ENCODE measurements around the gene EIF5A. TPM values are rescaled to one million over a fixed set of nuclear protein-coding genes. Genes with fewer than 3 reads are reported as not detected.

Gene EIF5A
- 1,299 TPM for polyA plus RNA-seq (2013, experiment 1 of 2)
- 1,284 TPM for polyA plus RNA-seq (2013, experiment 2 of 2)

GRCh38 chr17:7306911-7307685, at the start of gene EIF5A:
TSS of gene EIF5A (plus strand) at chr17:7307628. CDS start at chr17:7309636, 2,008 bp downstream.
- Histone ChIP-seq H2BK15ac (replicated peaks; ENCODE audit: low read depth) (no peak within 1 kb of the TSS), H3K23ac (ENCODE audit: low read length) (peak within 1 kb of the TSS; percentile 92), H3K18ac (ENCODE audit: low read length) (peak within 1 kb of the TSS; percentile 98), H3K27ac (ENCODE audit: low read depth, low read length) (peak within 1 kb of the TSS; percentile 97), H3K79me2 (ENCODE audit: control insufficient read depth, insufficient read depth, low read length) (peaks cover 39% of the 10 kb centered on the region), H4K8ac (ENCODE audit: low read depth, low read length) (no peak within 1 kb of the TSS), H3K79me1 (ENCODE audit: low read length) (peaks cover 15% of the 10 kb centered on the region), H3K4ac (ENCODE audit: low read depth, low read length) (peak within 1 kb of the TSS; percentile 100), H4K5ac (ENCODE audit: low read length) (no peak within 1 kb of the TSS), H2AK5ac (ENCODE audit: low read length) (peak within 1 kb of the TSS; percentile 92), H3K4me3 (ENCODE audit: low read length) (peak within 1 kb of the TSS; percentile 91), H3K4me1 (ENCODE audit: control insufficient read depth, low read depth, low read length) (peaks cover 6% of the 10 kb centered on the region), H3K36me3 (ENCODE audit: control insufficient read depth, insufficient read depth, low read length) (peaks cover 16% of the 10 kb centered on the region), H3K9ac (ENCODE audit: low read length) (peak within 1 kb of the TSS; percentile 98), H3K27me3 (ENCODE audit: insufficient read depth, low read length, poor library complexity) (no peaks in the 10 kb centered on the region), H3K56ac (ENCODE audit: low read length) (peak within 1 kb of the TSS; percentile 97), H2BK120ac (ENCODE audit: low read depth, low read length) (peak within 1 kb of the TSS; percentile 83), H3K4me2 (ENCODE audit: low read length) (peak within 1 kb of the TSS; percentile 90), H2BK5ac (ENCODE audit: low read length) (peak within 1 kb of the TSS; percentile 51)
- DNase-seq, result peak; percentile 100
- no CpG with 5 or more reads among the region's 64 CpGs for WGBS (ENCODE audit: extremely low coverage, insufficient coverage, low lambda C conversion rate)

- H3K23ac ChIP-seq (ENCODE audit: low read length), result no peak overlapping the region
- H3K27me3 ChIP-seq (ENCODE audit: insufficient read depth, low read length, poor library complexity), result no peaks in the 10 kb centered on the region
- H4K5ac ChIP-seq (ENCODE audit: low read length), result no peak overlapping the region
- H3K79me1 ChIP-seq (ENCODE audit: low read length), result peaks cover 11% of the 10 kb centered on the region
- no peak overlapping the region for H2BK5ac ChIP-seq (ENCODE audit: low read length)
- H4K8ac ChIP-seq (ENCODE audit: low read depth, low read length), result no peak overlapping the region
- no peak overlapping the region for H3K56ac ChIP-seq (ENCODE audit: low read length)
- H3K27ac ChIP-seq (ENCODE audit: low read depth, low read length), result no peak overlapping the region
- no peak overlapping the region for H2AK5ac ChIP-seq (ENCODE audit: low read length)
- peaks cover 4% of the 10 kb centered on the region for H3K36me3 ChIP-seq (ENCODE audit: control insufficient read depth, insufficient read depth, low read length)
- H3K9ac ChIP-seq (ENCODE audit: low read length), result no peak overlapping the region
- H2BK15ac ChIP-seq (replicated peaks; ENCODE audit: low read depth), result no peak overlapping the region
- H3K18ac ChIP-seq (ENCODE audit: low read length), result no peak overlapping the region
- no peak for DNase-seq
- no peak overlapping the region for H2BK120ac ChIP-seq (ENCODE audit: low read depth, low read length)
- H3K79me2 ChIP-seq (ENCODE audit: control insufficient read depth, insufficient read depth, low read length), result peaks cover 25% of the 10 kb centered on the region
- H3K4ac ChIP-seq (ENCODE audit: low read depth, low read length), result no peak overlapping the region
- no peak overlapping the region for H3K4me3 ChIP-seq (ENCODE audit: low read length)
- no peak overlapping the region for H3K4me2 ChIP-seq (ENCODE audit: low read length)
- peaks cover 5% of the 10 kb centered on the region for H3K4me1 ChIP-seq (ENCODE audit: control insufficient read depth, low read depth, low read length)
- no CpG with 5 or more reads among the region's 7 CpGs for WGBS (ENCODE audit: extremely low coverage, insufficient coverage, low lambda C conversion rate)
Observed at GRCh38 chr17:7258731-7259554, 48.5 kb upstream of the EIF5A start.

GRCh38 chr17:7259555-7259889, 47.9 kb upstream of the EIF5A start:
- Histone ChIP-seq H2BK5ac (ENCODE audit: low read length) (no peak overlapping the region), H3K79me2 (ENCODE audit: control insufficient read depth, insufficient read depth, low read length) (peaks cover 25% of the 10 kb centered on the region), H3K27me3 (ENCODE audit: insufficient read depth, low read length, poor library complexity) (no peaks in the 10 kb centered on the region), H3K4me2 (ENCODE audit: low read length) (no peak overlapping the region), H2AK5ac (ENCODE audit: low read length) (no peak overlapping the region), H3K23ac (ENCODE audit: low read length) (no peak overlapping the region), H3K4me1 (ENCODE audit: control insufficient read depth, low read depth, low read length) (peaks cover 5% of the 10 kb centered on the region), H2BK15ac (replicated peaks; ENCODE audit: low read depth) (no peak overlapping the region), H3K79me1 (ENCODE audit: low read length) (peaks cover 11% of the 10 kb centered on the region), H3K9ac (ENCODE audit: low read length) (no peak overlapping the region), H3K36me3 (ENCODE audit: control insufficient read depth, insufficient read depth, low read length) (peaks cover 4% of the 10 kb centered on the region), H3K4ac (ENCODE audit: low read depth, low read length) (no peak overlapping the region), H3K56ac (ENCODE audit: low read length) (no peak overlapping the region), H3K27ac (ENCODE audit: low read depth, low read length) (no peak overlapping the region), H2BK120ac (ENCODE audit: low read depth, low read length) (no peak overlapping the region), H4K8ac (ENCODE audit: low read depth, low read length) (no peak overlapping the region), H3K4me3 (ENCODE audit: low read length) (no peak overlapping the region), H4K5ac (ENCODE audit: low read length) (no peak overlapping the region), H3K18ac (ENCODE audit: low read length) (no peak overlapping the region)
- no peak for DNase-seq
- WGBS (ENCODE audit: extremely low coverage, insufficient coverage, low lambda C conversion rate), result no CpG with 5 or more reads among the region's 6 CpGs

- no peak overlapping the region for H3K27ac ChIP-seq (ENCODE audit: low read depth, low read length)
- H3K36me3 ChIP-seq (ENCODE audit: control insufficient read depth, insufficient read depth, low read length), result peaks cover 2% of the 10 kb centered on the region
- H3K4me3 ChIP-seq (ENCODE audit: low read length), result no peak overlapping the region
- H3K23ac ChIP-seq (ENCODE audit: low read length), result peak overlapping the region; percentile 68
- H2BK120ac ChIP-seq (ENCODE audit: low read depth, low read length), result no peak overlapping the region
- H4K5ac ChIP-seq (ENCODE audit: low read length), result no peak overlapping the region
- peak overlapping the region; percentile 33 for H3K4me2 ChIP-seq (ENCODE audit: low read length)
- no peaks in the 10 kb centered on the region for H3K27me3 ChIP-seq (ENCODE audit: insufficient read depth, low read length, poor library complexity)
- no peak overlapping the region for H2BK5ac ChIP-seq (ENCODE audit: low read length)
- no peak for DNase-seq
- H3K56ac ChIP-seq (ENCODE audit: low read length), result peak overlapping the region; percentile 99
- no peak overlapping the region for H2BK15ac ChIP-seq (replicated peaks; ENCODE audit: low read depth)
- H3K4ac ChIP-seq (ENCODE audit: low read depth, low read length), result no peak overlapping the region
- no peak overlapping the region for H4K8ac ChIP-seq (ENCODE audit: low read depth, low read length)
- peak overlapping the region; percentile 96 for H3K9ac ChIP-seq (ENCODE audit: low read length)
- no CpG with 5 or more reads among the region's 4 CpGs for WGBS (ENCODE audit: extremely low coverage, insufficient coverage, low lambda C conversion rate)
- no peak overlapping the region for H3K18ac ChIP-seq (ENCODE audit: low read length)
- peaks cover 25% of the 10 kb centered on the region for H3K79me2 ChIP-seq (ENCODE audit: control insufficient read depth, insufficient read depth, low read length)
- H3K79me1 ChIP-seq (ENCODE audit: low read length), result peaks cover 9% of the 10 kb centered on the region
- peaks cover 5% of the 10 kb centered on the region for H3K4me1 ChIP-seq (ENCODE audit: control insufficient read depth, low read depth, low read length)
- H2AK5ac ChIP-seq (ENCODE audit: low read length), result peak overlapping the region; percentile 24
Observed at GRCh38 chr17:7260151-7260550, 47.3 kb upstream of the EIF5A start.

- no peak overlapping the region for H2BK15ac ChIP-seq (replicated peaks; ENCODE audit: low read depth)
- DNase-seq, result peak; percentile 80
- H3K4me3 ChIP-seq (ENCODE audit: low read length), result peak overlapping the region; percentile 39
- no peak overlapping the region for H2AK5ac ChIP-seq (ENCODE audit: low read length)
- no peaks in the 10 kb centered on the region for H3K27me3 ChIP-seq (ENCODE audit: insufficient read depth, low read length, poor library complexity)
- H3K27ac ChIP-seq (ENCODE audit: low read depth, low read length), result no peak overlapping the region
- peak overlapping the region; percentile 99 for H3K56ac ChIP-seq (ENCODE audit: low read length)
- H4K5ac ChIP-seq (ENCODE audit: low read length), result no peak overlapping the region
- WGBS (ENCODE audit: extremely low coverage, insufficient coverage, low lambda C conversion rate), result no CpG with 5 or more reads among the region's 54 CpGs
- peaks cover 5% of the 10 kb centered on the region for H3K4me1 ChIP-seq (ENCODE audit: control insufficient read depth, low read depth, low read length)
- peak overlapping the region; percentile 87 for H3K4ac ChIP-seq (ENCODE audit: low read depth, low read length)
- peak overlapping the region; percentile 96 for H3K9ac ChIP-seq (ENCODE audit: low read length)
- H3K4me2 ChIP-seq (ENCODE audit: low read length), result peak overlapping the region; percentile 33
- H3K79me2 ChIP-seq (ENCODE audit: control insufficient read depth, insufficient read depth, low read length), result peaks cover 25% of the 10 kb centered on the region
- H2BK120ac ChIP-seq (ENCODE audit: low read depth, low read length), result no peak overlapping the region
- no peak overlapping the region for H4K8ac ChIP-seq (ENCODE audit: low read depth, low read length)
- peak overlapping the region; percentile 54 for H3K18ac ChIP-seq (ENCODE audit: low read length)
- peaks cover 9% of the 10 kb centered on the region for H3K79me1 ChIP-seq (ENCODE audit: low read length)
- H2BK5ac ChIP-seq (ENCODE audit: low read length), result no peak overlapping the region
- H3K23ac ChIP-seq (ENCODE audit: low read length), result peak overlapping the region; percentile 68
- H3K36me3 ChIP-seq (ENCODE audit: control insufficient read depth, insufficient read depth, low read length), result peaks cover 2% of the 10 kb centered on the region
Observed at GRCh38 chr17:7260651-7261378, 46.6 kb upstream of the EIF5A start.

All from mesendoderm (in vitro differentiated cells).